Right cardiac atrium (tissue), 5 donors: ENCODE measurements around the gene PAPOLB. TPM values are rescaled to one million over a fixed set of nuclear protein-coding genes. Genes with fewer than 3 reads are reported as not detected.

Experiments used
- ATAC-seq, 2 donors: fragments of 200-7000 bp; cut with Tn5 transposase; one replicate each; pipeline versions ENCODE4 v1.8.0 to v1.9.1; 2020; ENCODE audit warnings: moderate library complexity in 2 of 2, mild to moderate bottlenecking in 1 of 2
- DNase-seq, 3 donors: peaks; one replicate each; pipeline ENCODE4 v3.0.0-alpha.2; 2020
- H3K27ac ChIP-seq: one replicate; pipeline ENCODE4 v1.5.1; 2013; ENCODE audit warnings: mild to moderate bottlenecking, low read length, control low read depth, moderate library complexity
- H3K27me3 ChIP-seq: one replicate; pipeline ENCODE4 v1.6.1; 2013; ENCODE audit not compliant: control insufficient read depth, insufficient read depth
- H3K4me1 ChIP-seq: one replicate; pipeline ENCODE4 v1.6.1; 2013; ENCODE audit warnings: low read length; ENCODE audit not compliant: control insufficient read depth, insufficient read depth
- H3K4me3 ChIP-seq: one replicate; pipeline ENCODE4 v1.5.1; 2013; ENCODE audit warnings: low read length, control low read depth
- H3K9me3 ChIP-seq: one replicate; pipeline ENCODE4 v1.6.1; 2013; ENCODE audit warnings: low read length; ENCODE audit not compliant: control insufficient read depth
- WGBS: extraction: QIAGEN DNeasy Blood & Tissue Kit; methylation state at CpG from one replicate; pipeline ENCODE4 v1.1.7; 2013; 5-methylcytosine and 5-hydroxymethylcytosine counted together
- intact Hi-C, 4 donors: fragments of 100-400 bp; cut with DNase I; formaldehyde crosslinking; loops; one replicate each; pipeline versions ENCODE4 v1.11.0 to v1.14.0; 2022 to 2023
- polyA plus RNA-seq: library from polyadenylated mRNA; stranded (reverse); fragments of 200-250 nt; gene quantifications from one replicate; pipeline ENCODE4 v1.2.3, GENCODE V29; 2013
- total RNA-seq, 4 donors: library from RNA; stranded (reverse); fragmentation: NEBNext Ultra II Directional; extraction: Animal tissue kit (Norgen Biotek cat#: 25700); gene quantifications; one replicate each; pipeline ENCODE4 v1.2.1, GENCODE V29; 2021
- donor health status: healthy with polysubstance abuse.
- donor health status: DM: no; HTN: yes; CAD: no.
- donor health status: DM: no; HTN: no; CAD: no.
- donor health status: DM: no; HTN: yes; CAD: no; lungs with severe emphysema.
- donor health status: DM: yes; HTN: yes; CAD: no.

PAPOLB gene
- total and polyA plus RNA-seq, 5 donors: 0.16 to 0.39 (median 0.29) TPM

GRCh38 chr7:4822677-4823076 lies 39.2 kb downstream of the PAPOLB start:
- ATAC-seq: no peak
- DNase-seq: peak in 1 of 3 donors; percentile 45
- Histone ChIP-seq H3K4me3 (no peak overlapping the region), H3K27me3 (no peaks in the 10 kb centered on the region), H3K9me3 (no peaks in the 10 kb centered on the region), H3K4me1 (peaks cover 8% of the 10 kb centered on the region), H3K27ac (no peak overlapping the region)
- 82% methylated on average over 9 of the region's 9 CpGs for WGBS
- intact Hi-C loops: no loop called here

GRCh38 chr7:4820967-4821471 lies 40.8 kb downstream of the PAPOLB start:
- WGBS: 70% methylated on average over 20 of the region's 20 CpGs
- ATAC-seq: peak; percentile 6 to 20
- Histone ChIP-seq H3K27ac (no peak overlapping the region), H3K27me3 (no peaks in the 10 kb centered on the region), H3K9me3 (no peaks in the 10 kb centered on the region), H3K4me1 (peaks cover 8% of the 10 kb centered on the region), H3K4me3 (no peak overlapping the region)
- DNase-seq: peak in 1 of 3 donors; percentile 71
- intact Hi-C loops: no loop called here

- Histone ChIP-seq H3K27ac (no peak overlapping the region), H3K9me3 (no peaks in the 10 kb centered on the region), H3K4me1 (peaks cover 8% of the 10 kb centered on the region), H3K4me3 (no peak overlapping the region), H3K27me3 (no peaks in the 10 kb centered on the region)
- WGBS: 43% methylated on average over 19 of the region's 19 CpGs
- intact Hi-C loops: no loop called here
- peak; percentile 54 to 73 for ATAC-seq
- DNase-seq: peak in 1 of 3 donors; percentile 77
These were observed 41.3 kb downstream of the PAPOLB start for GRCh38 chr7:4820405-4820966.

GRCh38 chr7:4819560-4820404 lies 42.0 kb downstream of the PAPOLB start:
- ATAC-seq (peak; percentile 67 to 70), DNase-seq (peak; percentile 56 to 85 (median 84))
- H3K4me3 ChIP-seq: no peak overlapping the region

GRCh38 chr7:4818000-4818794 lies 43.6 kb downstream of the PAPOLB start:
- DNase-seq (peak in 1 of 3 donors; percentile 56), ATAC-seq (peak in 1 of 2 donors; percentile 4)
- Histone ChIP-seq H3K27ac (no peak overlapping the region), H3K27me3 (no peaks in the 10 kb centered on the region), H3K9me3 (no peaks in the 10 kb centered on the region), H3K4me1 (peaks cover 8% of the 10 kb centered on the region), H3K4me3 (no peak overlapping the region)
- WGBS: 78% methylated on average over 32 of the region's 32 CpGs
- intact Hi-C loops: no loop called here

More at GRCh38 chr7:4819560-4820404, 42.0 kb downstream of the PAPOLB start:
- Histone ChIP-seq H3K27ac (peak overlapping the region; percentile 2), H3K4me1 (peaks cover 8% of the 10 kb centered on the region), H3K9me3 (no peaks in the 10 kb centered on the region), H3K27me3 (no peaks in the 10 kb centered on the region)
- intact Hi-C loops: no loop called here
- 40% methylated on average over 39 of the region's 39 CpGs for WGBS

DNA sequence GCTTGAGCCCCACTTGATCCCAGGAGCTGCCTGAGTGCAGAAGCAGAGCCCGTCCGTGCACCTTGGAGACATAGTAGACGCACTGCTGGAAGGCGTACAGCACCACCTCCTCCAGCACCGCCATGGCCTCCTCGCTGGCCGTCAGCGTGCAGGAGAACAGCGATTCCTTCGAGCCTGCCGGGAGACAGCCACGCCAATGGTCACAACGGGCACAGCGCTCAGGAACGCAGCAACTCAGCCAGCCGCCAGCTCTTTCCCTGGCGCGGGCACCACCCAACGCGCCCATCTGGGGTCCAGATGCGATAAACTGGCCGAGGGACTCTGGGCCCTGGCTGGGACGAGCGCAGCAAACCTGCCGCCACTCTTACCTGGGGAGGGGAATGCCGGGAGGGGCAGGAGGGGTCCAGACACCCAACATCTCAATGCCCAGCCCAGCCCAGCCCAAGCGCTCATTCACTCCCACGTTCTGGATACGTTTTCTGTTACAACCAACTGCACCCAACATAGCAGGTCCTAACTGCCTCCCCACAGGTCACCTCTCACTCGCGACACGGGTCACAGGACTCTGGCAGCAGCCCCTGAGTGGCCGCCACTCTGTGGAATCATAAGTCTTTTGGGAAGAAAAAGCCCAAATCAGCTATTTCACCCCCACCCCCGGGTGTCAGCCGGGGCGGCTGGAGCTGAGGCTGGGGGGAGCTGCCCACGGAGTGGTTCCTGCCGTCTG lies 44.5 kb downstream of the PAPOLB start:
- H3K9me3 ChIP-seq: no peaks in the 10 kb centered on the region
- ATAC-seq: no peak
- intact Hi-C loops: no loop called here
- H3K4me3 ChIP-seq: no peak overlapping the region
- no peak overlapping the region for H3K27ac ChIP-seq
- DNase-seq: peak in 1 of 3 donors; percentile 37
- no peaks in the 10 kb centered on the region for H3K27me3 ChIP-seq
- H3K4me1 ChIP-seq: peaks cover 8% of the 10 kb centered on the region
- 93% methylated on average over 38 of the region's 38 CpGs for WGBS

DNA sequence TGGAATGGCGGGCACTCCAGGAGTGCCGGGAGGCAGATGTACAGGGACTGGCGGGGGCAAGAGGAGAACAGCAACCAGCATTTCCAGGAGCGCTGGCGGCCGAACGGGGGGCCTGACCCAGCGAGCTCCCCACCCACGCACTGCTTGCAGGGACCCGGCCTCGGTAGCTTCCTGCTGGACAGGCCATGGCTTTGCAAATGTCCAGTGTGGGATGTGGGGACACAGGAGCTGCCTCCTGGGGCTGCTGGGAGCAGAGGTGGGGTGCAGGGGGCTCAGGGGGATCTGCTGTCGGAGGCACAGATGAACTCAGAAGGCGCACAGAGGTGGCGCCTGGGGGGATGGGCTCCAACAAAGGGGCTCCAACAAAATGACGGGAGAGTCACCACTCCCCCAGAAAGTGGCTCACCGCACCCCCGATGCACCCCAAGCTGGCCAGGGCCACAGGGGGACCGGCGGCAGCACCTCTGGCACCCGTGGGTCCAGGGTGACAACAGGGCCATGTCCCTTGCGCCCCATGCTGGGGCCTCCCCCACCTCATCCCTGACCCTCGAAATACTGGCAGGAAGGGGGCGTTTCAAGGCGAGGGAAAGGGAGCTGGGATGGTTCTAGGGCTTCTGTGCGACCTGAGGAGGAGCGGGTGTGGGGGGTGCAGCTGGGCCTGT lies 45.3 kb downstream of the PAPOLB start:
- 93% methylated on average over 26 of the region's 26 CpGs for WGBS

DNA sequence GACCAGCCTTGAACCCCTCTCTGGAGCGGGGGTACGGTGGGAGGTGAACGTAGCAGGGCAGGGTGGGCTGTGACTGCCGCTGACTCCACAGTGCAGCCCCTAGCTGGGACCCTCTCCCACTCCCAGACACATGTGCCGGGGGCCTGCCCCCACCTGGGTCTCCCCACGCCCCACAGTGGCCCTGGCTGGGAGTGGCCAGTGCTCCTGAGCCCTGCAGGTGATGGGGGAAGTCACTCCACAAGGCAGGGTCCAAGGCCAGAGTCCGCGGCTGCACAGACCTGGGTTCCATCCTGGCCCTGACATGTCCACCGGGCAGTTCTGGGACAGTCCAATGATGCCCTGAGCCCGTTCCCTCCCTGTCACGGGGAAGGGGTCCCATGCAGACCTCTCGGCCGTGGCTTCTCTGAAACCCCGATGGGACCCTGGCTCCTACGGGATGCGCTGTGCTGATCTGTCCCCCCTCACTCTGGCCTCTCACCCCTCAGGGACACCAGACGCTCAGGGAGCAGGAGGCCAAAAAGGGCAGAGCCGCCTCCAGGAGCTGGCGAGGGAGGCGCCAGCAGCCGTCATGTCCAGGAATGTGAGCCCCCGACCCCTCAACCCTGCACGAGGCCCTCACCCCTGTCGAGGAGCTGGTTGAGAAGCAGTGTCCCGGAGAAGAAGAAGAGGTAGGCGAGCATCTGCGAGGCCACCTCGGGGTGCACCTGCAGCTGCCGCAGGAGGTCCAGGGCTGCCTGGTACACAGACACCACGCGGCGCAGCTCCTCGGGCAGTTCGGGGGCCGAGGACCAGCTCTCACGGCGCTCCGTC lies 46.0 kb downstream of the PAPOLB start:
- no peaks in the 10 kb centered on the region for H3K27me3 ChIP-seq
- peaks cover 8% of the 10 kb centered on the region for H3K4me1 ChIP-seq
- ATAC-seq: no peak
- H3K9me3 ChIP-seq: no peaks in the 10 kb centered on the region
- no peak overlapping the region for H3K4me3 ChIP-seq
- DNase-seq: peak in 1 of 3 donors; percentile 38
- intact Hi-C loops: no loop called here
- 94% methylated on average over 38 of the region's 38 CpGs for WGBS
- no peak overlapping the region for H3K27ac ChIP-seq

More for the DNA sequence above, 45.3 kb downstream of the PAPOLB start:
- Histone ChIP-seq H3K27me3 (no peaks in the 10 kb centered on the region), H3K9me3 (no peaks in the 10 kb centered on the region), H3K4me3 (no peak overlapping the region), H3K4me1 (peaks cover 8% of the 10 kb centered on the region), H3K27ac (no peak overlapping the region)
- DNase-seq (no peak), ATAC-seq (no peak)
- intact Hi-C loops: no loop called here

DNA sequence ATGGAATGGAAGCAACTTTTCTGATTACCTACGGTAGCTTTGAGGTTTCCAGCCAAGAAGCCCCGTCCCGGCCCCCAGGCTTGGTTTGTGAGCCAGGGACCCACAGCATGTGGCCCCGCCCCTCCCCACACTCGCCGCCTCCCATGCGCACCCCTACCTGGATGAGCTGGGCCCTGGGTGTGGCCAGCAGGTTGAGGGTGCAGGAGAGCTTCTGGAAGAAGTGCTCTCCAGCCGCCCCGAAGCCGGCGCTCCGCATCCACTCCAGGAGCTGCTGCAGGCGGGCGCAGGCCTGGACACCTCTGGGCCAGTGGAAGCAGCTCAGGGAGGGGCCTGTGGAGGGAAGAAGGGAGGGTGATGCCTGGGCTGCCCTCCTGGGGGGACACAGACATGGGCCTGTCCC lies 46.7 kb downstream of the PAPOLB start:
- Histone ChIP-seq H3K9me3 (no peaks in the 10 kb centered on the region), H3K27ac (no peak overlapping the region), H3K4me3 (no peak overlapping the region), H3K27me3 (no peaks in the 10 kb centered on the region), H3K4me1 (peaks cover 2% of the 10 kb centered on the region)
- DNase-seq (no peak), ATAC-seq (no peak)
- intact Hi-C loops: no loop called here
- 96% methylated on average over 14 of the region's 14 CpGs for WGBS
